ENCODE measurements around the gene APOL3. TPM values are rescaled to one million over a fixed set of nuclear protein-coding genes. Genes with fewer than 3 reads are reported as not detected.
A peak's percentile ranks its signal among the peaks of the same experiment; 100 is the strongest.

The APOL3 gene
- total and polyA plus RNA-seq, 3 donors from 2014 or later = 10.6 to 20.9 (median 13.6) TPM

- no peaks in the 10 kb centered on the region for H3K9me3 ChIP-seq
- H3K36me3 ChIP-seq (ENCODE audit: low read depth, missing control alignments) = no peaks in the 10 kb centered on the region
- 26 to 32% methylated on average over 4 to 5 of the region's 5 CpGs for WGBS, 2 donors
- peaks cover 20% of the 10 kb centered on the region for H3K4me1 ChIP-seq
- H3K27me3 ChIP-seq = no peaks in the 10 kb centered on the region
- peak overlapping the region; percentile 24 to 56 for H3K27ac ChIP-seq
- H3K4me3 ChIP-seq = no peak overlapping the region
- intact Hi-C loops (cut with DNase I; ENCODE audit: low total_unique reads) = loop anchor here (10.0 kb wide), 1 partner anchor 88 kb away; no protein-coding TSS in a partner anchor
- DNase-seq = peak; percentile 70
- TF ChIP-seq CTCF (IDR thresholded peaks at IDR 0.05) (no peak), POLR2A (IDR thresholded peaks at IDR 0.05) (no peak)
These were observed 36.5 kb upstream of the APOL3 start for GRCh38 chr22:36197065-36197440.

GRCh38 chr22:36196254-36197064, 35.9 kb upstream of the APOL3 start:
- Histone ChIP-seq H3K36me3 (ENCODE audit: low read depth, missing control alignments) (no peaks in the 10 kb centered on the region), H3K4me1 (peaks cover 14% of the 10 kb centered on the region), H3K27me3 (no peaks in the 10 kb centered on the region), H3K4me3 (no peak overlapping the region), H3K27ac (peak overlapping the region; percentile 24 to 56), H3K9me3 (no peaks in the 10 kb centered on the region)
- no peak for TF ChIP-seq CTCF (IDR thresholded peaks at IDR 0.05)
- no peak for TF ChIP-seq POLR2A (IDR thresholded peaks at IDR 0.05)
- no peak for DNase-seq
- intact Hi-C loops (cut with DNase I; ENCODE audit: low total_unique reads) = loop anchor here (10.0 kb wide), 1 partner anchor 88 kb away; no protein-coding TSS in a partner anchor
- 48 to 60% methylated on average over 6 of the region's 6 CpGs for WGBS, 2 donors

- 58 to 60% methylated on average over 3 to 5 of the region's 5 CpGs for WGBS, 2 donors
- DNase-seq = peak; percentile 76
- TF ChIP-seq CTCF (IDR thresholded peaks at IDR 0.05) = peak; percentile 58 to 64 (median 62)
- TF ChIP-seq POLR2A (IDR thresholded peaks at IDR 0.05) = no peak
- no peaks in the 10 kb centered on the region for H3K36me3 ChIP-seq (ENCODE audit: low read depth, missing control alignments)
- H3K4me1 ChIP-seq = peaks cover 14% of the 10 kb centered on the region
- no peak overlapping the region for H3K4me3 ChIP-seq
- no peaks in the 10 kb centered on the region for H3K9me3 ChIP-seq
- intact Hi-C loops (cut with DNase I; ENCODE audit: low total_unique reads) = loop anchor here (10.0 kb wide), 1 partner anchor 90 kb away; no protein-coding TSS in a partner anchor
- no peak overlapping the region for H3K27ac ChIP-seq
- no peaks in the 10 kb centered on the region for H3K27me3 ChIP-seq
These were observed 34.4 kb upstream of the APOL3 start for GRCh38 chr22:36194971-36195370.

GRCh38 chr22:36194385-36194784, 33.8 kb upstream of the APOL3 start:
- DNase-seq = no peak
- intact Hi-C loops (cut with DNase I; ENCODE audit: low total_unique reads) = loop anchor here (10.0 kb wide), 1 partner anchor 90 kb away; no protein-coding TSS in a partner anchor
- no peak for TF ChIP-seq POLR2A (IDR thresholded peaks at IDR 0.05)
- no peak for TF ChIP-seq CTCF (IDR thresholded peaks at IDR 0.05)

More at GRCh38 chr22:36194385-36194784, 33.8 kb upstream of the APOL3 start:
- H3K36me3 ChIP-seq (ENCODE audit: low read depth, missing control alignments) = no peaks in the 10 kb centered on the region
- no peaks in the 10 kb centered on the region for H3K27me3 ChIP-seq
- peaks cover 14% of the 10 kb centered on the region for H3K4me1 ChIP-seq
- no peak overlapping the region for H3K4me3 ChIP-seq
- H3K9me3 ChIP-seq = no peaks in the 10 kb centered on the region
- 75% methylated on average over 1 to 2 of the region's 2 CpGs for WGBS, 2 donors
- H3K27ac ChIP-seq = no peak overlapping the region

Data from testis (tissue), 3 donors.